GM12874 (cell line): ENCODE measurements around the gene FGD2.
A peak's percentile ranks its signal among the peaks of the same experiment; 100 is the strongest.

ENCODE experiments used
- TF ChIP-seq, protein P1 (sequence below): IDR thresholded peaks from 2 replicates; pipeline ENCODE4 v1.5.1; 2011; ENCODE audit warnings: low read depth, mild to moderate bottlenecking, control low read depth, low read length, moderate library complexity; ENCODE audit not compliant: insufficient read depth

The FGD2 gene

DNA sequence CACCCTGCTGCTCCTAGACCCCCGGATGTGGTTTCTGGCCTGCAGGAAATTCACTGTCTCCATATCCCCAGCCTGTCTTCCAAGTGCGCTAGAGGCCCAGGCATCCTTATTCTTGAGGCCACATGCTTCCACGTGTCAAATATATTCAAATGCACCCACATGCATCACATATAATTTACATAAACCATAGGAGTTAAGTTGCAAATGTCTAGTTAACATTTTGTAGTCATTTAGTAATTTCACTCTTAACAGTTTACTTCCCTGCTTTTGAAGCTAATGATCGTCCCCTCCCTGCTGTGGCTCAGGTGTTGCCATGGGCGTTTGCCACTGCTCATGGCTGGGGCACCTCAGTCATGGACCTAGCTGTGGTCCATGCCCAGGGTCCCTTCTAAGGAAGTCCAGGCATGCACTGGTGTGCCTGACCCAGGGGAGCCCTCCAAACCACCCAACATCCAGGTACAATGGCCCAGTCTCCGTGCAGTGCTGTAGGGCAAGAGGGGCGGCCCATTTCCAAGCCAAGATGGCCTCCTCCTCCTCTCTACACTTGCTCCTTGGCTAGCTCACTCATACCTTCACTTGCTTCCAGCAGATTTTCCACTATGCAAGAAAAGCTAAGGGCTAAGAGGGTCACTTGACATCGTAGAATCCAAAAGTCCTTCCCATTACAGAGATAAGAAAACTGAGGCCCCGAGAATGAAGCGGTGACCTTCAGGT is 42.4 kb downstream of the FGD2 start:
- TF ChIP-seq, protein P1, sequence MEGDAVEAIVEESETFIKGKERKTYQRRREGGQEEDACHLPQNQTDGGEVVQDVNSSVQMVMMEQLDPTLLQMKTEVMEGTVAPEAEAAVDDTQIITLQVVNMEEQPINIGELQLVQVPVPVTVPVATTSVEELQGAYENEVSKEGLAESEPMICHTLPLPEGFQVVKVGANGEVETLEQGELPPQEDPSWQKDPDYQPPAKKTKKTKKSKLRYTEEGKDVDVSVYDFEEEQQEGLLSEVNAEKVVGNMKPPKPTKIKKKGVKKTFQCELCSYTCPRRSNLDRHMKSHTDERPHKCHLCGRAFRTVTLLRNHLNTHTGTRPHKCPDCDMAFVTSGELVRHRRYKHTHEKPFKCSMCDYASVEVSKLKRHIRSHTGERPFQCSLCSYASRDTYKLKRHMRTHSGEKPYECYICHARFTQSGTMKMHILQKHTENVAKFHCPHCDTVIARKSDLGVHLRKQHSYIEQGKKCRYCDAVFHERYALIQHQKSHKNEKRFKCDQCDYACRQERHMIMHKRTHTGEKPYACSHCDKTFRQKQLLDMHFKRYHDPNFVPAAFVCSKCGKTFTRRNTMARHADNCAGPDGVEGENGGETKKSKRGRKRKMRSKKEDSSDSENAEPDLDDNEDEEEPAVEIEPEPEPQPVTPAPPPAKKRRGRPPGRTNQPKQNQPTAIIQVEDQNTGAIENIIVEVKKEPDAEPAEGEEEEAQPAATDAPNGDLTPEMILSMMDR, result no peak

DNA sequence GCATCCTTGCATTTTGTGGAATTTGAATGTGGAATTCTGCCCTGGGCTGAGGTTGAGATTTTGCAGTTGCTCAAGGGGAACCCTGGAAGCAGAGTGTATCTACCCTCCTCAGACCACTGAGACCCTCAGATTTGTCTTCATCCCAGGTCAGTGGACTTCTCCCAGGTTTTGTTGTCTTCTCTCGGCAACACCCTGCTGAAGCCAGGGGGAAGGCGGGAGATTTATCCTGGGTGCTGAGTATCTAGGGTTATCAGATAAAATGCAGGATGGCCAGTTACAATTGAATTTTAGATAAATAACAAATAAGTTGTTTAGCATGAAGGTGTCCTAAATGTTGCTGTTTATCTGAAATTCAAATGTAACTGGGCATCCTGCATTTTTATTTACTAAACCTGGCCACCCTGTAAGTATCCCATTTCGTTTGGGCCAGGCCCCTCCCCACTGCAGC is 43.0 kb downstream of the FGD2 start:
- TF ChIP-seq, protein P1, result no peak

DNA sequence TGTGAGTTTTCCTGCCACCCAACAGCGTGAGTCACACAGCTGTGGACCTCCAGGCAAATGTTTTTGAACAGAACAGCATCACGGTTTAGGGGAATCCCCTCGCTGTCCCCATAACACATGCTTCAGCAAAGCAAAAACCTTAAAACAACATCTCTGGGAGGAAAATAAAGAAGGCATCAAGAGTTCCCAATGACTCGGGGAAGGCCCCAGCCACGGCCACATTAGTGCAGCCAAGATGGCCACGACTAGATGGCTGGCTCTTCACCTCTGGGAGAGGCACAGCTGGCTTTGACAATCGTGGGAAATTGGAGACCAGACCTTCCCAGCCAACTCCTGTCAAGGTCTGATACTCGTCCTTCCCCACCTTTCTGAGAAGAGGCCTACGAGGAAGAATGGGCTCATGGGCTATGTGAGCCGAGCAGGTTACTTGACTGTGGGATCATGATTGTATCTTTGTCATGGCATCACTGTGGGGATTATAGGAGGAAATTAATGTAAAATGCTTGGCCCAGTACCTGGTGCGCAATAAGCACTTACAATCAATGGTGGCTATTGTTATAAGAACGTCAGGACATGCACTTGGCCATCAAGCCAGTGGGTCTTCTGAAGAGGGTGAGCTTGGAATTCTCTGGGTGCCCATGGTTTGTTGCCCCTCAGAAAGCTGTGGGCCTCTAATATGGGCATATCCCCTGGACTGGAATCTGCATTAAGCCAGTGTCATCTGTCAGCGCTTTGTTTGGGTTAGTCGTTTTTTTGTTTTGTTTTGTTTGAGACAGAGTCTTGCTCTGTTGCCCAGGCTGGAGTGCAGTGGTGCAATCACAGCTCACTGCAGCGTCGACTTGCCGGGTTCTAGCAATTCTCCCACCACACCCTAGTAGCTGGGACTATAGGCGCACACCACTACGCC is 43.6 kb downstream of the FGD2 start:
- TF ChIP-seq, protein P1, result no peak

DNA sequence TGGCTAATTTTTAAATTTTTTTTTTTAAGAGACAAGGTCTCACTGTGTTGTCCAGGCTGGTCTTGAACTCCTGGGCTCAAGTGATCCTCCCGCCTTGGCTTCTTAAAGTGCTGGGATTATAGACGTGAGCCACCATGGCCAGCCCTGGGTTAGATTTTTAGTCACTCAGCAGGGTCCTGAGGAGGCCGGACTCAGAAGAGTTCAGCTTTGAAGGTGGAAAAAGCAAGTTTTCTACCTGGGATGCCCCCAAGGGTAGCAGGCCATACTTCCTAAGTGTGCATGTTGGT is 44.2 kb downstream of the FGD2 start:
- TF ChIP-seq, protein P1, result no peak

DNA sequence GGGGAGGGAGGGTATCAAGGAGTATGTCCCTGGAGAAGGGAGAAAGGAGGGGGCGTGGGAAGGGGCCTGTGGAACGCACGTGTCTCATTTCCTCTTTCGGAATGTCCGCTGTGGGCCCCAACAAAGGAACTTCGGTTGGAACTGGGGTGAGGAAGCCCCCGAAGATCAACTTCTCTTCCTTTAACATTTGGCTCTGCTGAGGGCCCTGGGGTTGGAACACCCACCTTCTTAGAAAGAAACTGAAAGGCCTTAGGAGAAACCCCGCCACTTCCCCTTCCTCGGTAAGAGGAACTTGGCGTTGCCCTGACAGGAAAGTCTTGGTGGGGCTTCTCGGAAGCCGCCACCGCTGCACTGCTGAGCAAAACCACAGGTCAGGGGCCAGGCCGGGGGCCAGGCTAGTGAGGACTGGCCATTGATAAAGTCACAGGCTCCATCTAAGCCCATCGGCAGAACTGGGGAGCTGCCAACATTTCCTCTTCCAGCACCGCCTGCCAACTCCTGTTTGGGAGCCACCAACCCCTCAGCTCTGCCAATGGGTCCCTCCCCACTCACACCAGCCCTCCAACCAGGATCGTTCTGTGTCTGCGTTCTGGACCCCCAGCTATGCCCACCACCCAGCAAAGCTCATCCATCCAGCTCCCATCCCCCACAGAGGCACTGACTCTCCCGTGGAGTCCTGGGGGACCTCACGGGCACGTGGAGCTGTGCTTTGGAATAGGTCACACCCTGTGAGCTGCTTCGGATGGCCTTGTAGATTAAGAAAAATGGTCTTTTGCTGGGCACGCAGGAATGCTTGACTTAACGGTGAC is 44.8 kb downstream of the FGD2 start:
- TF ChIP-seq, protein P1, result no peak

DNA sequence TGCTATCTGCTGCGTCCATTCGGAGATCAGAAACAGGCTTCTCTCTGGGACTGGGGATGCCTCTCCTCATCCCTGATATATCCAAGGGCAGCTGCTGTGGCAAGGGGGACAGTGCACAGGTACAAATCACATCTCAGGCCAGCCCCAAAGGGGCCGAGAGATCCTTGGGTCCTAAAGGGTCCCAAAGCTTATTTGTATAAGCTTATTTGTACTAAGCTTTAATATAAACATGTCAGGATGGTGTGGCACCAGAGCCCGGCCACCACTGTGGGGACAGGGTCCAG is 45.3 kb downstream of the FGD2 start:
- TF ChIP-seq, protein P1, result no peak

DNA sequence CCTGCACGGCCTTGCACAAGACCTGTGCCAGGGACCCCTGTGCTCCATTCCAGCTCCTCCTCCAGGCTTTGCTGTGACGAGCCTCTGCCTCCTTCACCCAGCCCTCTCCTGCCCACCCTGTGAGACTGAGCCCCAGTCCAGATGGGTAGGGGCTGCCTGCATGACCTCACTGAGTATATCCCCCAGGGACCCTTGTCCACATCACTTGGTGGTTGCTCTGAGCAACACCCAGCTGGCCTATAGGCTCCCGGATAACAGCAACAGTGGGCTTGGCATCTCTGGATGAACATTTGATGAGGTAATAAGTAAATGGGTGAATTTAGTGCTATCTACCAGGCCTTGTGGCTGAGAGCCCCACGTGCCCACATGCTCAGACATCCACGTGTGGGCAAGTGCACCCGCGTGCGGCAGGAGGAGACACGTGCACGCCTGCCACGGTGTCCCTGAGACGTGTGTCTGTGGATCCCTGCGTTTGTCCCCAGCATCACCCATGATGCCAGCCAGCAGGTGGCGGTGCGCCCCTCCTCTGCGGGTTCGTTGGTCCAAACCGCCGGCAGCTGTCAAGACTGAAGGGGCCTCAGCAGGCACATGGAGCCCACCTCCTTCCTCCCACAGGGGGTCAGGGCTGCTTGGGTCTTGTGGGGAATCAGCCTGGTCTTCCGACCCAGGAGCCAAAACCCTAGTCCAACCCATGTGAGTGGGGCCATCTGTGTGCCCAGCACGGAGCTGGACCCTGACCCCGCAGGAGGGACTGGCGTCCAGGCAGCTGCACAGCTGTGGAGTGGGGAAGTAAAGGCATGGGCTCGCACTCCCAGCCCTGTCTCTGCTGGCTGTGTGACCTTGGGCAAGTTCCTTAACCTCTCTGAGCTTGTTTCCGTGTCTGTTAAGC is 45.9 kb downstream of the FGD2 start:
- TF ChIP-seq, protein P1, result peak; percentile 89
